Left colon (tissue), 2 donors: ENCODE results near the gene CLBA1. TPM values are rescaled to one million over a fixed set of nuclear protein-coding genes. Genes with fewer than 3 reads are reported as not detected.

Experiments
- ATAC-seq: fragments of 200-7000 bp; cut with Tn5 transposase; one replicate; pipeline ENCODE4 v1.9.1; 2020; ENCODE audit warnings: mild to moderate bottlenecking, moderate library complexity
- DNase-seq, 2 donors: peaks; one replicate each; pipeline ENCODE4 v3.0.0-alpha.2; 2020
- intact Hi-C, 2 donors: fragments of 100-400 bp; cut with DNase I in 1 of 2; cut with micrococcal nuclease in 1 of 2; formaldehyde crosslinking; loops; one replicate each; pipeline versions ENCODE4 v1.11.2 to v1.14.0; 2022; cut with DNase I, micrococcal nuclease
- total RNA-seq, 2 donors: library from RNA; stranded (reverse); fragmentation: NEBNext Ultra II Directional; extraction: Animal tissue kit (Norgen Biotek cat#: 25700); gene quantifications; one replicate each; pipeline ENCODE4 v1.2.1, GENCODE V29; 2021
- donor health status: DM: no; HTN: no; CAD: no.
- donor health status: DM: yes; HTN: yes; CAD: no.

CLBA1 gene
- total RNA-seq, 2 donors from 2014 or later = 4.2 to 6.5 TPM

DNA sequence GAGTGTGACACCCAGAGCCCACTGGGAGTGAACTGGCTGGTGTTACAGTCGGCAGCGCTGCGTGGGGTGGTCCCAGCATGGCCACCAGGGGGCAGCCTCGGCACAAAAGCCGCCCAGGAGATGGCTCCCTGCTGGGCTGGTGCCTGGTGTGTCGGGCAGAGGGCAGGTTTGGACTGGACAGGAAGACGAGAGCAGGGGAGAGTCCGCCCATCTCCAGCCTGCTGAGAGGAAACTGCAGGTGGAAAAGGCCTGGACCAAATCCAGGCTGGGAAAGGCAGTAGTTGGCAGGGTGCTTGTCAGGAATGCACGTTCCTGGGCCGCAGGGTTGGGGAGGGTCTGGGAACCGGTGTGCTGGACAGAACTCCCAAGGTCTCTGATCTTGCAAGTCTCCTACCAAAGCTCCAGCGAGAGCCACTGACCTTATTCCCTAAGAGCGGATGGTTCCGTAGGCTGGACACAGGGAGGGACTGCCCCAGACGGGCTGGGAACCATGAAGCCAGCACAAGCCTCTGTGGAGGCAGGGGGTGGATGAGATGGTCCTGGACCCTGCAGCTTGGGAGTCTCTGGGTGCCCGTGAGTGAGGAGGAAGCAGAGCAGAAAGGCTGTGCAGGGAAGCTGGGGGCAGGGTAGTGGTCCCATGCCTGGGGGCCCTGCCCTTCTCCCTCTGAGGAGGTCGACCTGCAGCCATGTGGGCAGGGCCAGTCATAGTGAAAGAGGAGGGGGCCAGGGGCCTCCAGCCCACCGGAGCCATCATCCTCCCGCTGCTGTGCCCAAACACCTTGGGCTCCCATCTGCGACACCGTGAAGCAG is 9.2 kb upstream of the CLBA1 start:
- peak; percentile 87 to 90 for DNase-seq
- ATAC-seq = peak; percentile 55
- intact Hi-C loops = loop anchor here (2.0 to 5.0 kb wide), 2 partner anchors 66 to 68 kb away; no protein-coding TSS in a partner anchor

DNA sequence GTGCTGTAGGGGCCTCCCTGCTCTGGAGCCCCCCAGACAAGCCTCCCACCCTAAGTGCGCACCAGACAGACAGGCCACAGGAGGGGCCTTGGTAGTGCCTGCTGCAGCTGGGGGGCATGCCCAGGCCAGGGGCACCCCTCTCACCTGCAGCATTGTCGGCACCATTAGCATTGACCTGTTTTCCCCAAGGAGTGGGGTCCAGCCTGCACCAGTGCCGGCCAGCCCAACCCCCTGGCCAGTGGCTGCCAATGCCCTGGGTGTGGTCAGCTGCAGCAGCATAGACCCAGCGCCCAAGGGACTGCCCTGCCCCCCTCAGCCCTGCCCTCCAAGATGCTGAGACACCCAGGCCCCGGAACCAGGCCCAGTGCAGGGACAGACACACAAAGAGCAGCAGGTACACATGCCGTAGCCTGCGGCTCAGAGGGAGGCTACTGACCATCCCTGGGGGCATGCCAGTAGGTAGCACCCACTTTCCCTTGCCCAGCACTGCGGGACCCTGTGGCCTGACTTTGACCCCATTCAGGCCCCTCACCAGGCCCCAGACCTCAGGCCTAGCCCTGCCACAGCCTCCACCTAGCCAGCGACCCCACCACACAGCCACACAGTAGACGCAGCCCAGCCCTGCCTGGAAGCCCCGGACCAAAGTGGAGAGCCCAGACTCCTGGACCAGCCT is 8.4 kb upstream of the CLBA1 start:
- intact Hi-C loops = loop anchor here (2.0 to 5.0 kb wide), 2 partner anchors 65 to 68 kb away; no protein-coding TSS in a partner anchor
- DNase-seq (no peak), ATAC-seq (no peak)

DNA sequence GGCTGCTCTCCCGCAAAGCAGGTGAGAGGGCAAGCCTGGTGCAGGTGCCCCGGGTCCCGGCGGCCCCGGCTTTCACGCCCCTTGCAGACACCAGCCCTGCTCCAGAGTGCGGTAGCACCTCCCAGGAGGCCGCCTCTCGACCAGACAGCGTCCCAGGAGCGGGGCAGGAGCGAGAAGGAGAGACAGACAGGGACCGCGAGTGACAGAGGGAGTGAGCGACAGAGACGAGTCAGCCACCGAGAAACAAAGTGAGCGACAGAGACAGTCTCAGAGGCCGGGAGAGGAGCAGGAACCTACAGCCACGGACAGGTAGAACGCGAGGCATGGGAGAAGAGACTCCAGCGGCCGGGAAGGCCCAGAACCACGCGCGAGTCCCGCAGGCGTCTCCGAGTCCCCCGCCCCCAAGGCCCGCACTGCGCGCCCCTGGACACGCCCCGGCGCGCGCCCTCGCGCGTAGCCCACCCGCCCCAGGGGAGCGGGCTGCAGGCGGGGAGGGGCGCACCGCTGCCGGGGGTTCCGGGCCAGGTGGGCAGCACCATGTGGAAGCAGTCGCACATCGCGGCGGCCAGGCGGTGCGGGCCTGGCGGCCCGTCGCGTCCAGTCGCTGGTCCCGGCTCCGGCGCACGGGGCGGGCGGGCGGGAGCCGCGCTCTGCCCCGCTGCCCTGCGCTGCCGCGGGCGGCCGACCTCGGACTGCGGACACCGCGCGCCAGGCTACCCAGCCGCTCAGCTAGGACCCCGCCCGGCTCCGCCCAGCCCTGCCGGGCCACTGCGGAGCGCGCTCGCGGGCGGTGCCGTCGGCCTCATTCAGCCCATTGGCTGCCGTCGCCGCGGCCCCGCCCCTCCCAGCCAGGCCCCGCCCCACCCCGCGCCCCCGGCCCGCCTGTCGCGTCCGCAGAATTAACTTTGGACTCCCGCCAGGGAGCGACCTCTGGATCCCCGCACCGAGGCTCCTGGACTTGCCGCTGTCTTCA is 7.6 kb upstream of the CLBA1 start, which contains the start of gene AHNAK2:
AHNAK2 (minus strand) TSS at position 694 of the 973 bp plus-strand sequence; CDS start at position 557, 137 bp downstream.
- ATAC-seq (peak; percentile 79), DNase-seq (peak; percentile 77 to 86)
- intact Hi-C loops = loop anchor here (2.0 to 5.0 kb wide), 2 partner anchors 64 to 67 kb away; no protein-coding TSS in a partner anchor

DNA sequence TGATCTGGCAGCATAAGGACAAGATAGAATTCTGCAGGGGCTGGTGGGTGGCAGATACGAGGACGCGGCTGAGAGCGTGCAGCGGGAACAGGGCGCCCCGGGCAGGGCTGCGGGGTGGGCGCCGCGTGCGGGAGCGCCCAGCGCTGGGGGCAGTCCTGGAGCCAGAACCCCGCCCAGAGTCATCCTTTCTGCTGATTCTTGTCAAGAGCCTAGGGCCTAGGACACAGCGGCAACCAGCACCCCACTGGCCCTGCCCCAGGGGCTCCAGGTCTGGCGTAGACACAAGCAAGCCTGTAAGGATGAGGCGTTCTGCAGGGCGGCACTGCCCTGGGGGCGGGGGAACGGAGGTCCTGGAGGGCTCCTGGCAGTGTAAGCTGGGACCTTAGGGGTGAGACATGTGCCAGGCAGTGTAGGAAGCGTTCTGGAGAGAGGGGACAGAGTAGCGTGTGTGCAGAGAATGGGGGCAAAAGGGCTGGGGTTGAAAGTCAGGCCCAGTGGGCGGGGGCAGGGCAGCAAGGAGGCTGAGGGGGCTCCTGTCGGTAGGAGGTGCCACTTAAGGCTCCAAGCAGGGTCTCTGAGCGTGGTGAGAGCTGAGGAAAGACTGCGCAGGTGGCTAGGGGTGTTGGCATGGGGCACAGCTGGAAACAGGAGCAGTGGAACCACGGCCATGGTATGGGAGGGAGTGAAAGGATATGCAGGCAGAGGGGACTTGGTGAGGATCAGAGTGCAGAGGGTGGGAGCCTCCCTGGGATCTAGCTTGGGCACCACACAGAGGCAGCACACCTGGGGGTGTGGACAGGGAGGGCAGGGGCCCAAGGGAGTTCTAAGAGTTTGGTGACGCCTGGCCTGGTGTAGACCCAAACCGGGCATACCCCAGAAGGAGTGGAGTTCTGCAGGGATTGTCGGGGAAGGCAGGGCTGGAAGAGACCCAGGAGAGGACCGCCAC is 6.6 kb upstream of the CLBA1 start:
- no peak for DNase-seq
- intact Hi-C loops = loop anchor here in 1 of 2 donors (5.0 kb wide), 1 partner anchor 63 kb away; no protein-coding TSS in a partner anchor

DNA sequence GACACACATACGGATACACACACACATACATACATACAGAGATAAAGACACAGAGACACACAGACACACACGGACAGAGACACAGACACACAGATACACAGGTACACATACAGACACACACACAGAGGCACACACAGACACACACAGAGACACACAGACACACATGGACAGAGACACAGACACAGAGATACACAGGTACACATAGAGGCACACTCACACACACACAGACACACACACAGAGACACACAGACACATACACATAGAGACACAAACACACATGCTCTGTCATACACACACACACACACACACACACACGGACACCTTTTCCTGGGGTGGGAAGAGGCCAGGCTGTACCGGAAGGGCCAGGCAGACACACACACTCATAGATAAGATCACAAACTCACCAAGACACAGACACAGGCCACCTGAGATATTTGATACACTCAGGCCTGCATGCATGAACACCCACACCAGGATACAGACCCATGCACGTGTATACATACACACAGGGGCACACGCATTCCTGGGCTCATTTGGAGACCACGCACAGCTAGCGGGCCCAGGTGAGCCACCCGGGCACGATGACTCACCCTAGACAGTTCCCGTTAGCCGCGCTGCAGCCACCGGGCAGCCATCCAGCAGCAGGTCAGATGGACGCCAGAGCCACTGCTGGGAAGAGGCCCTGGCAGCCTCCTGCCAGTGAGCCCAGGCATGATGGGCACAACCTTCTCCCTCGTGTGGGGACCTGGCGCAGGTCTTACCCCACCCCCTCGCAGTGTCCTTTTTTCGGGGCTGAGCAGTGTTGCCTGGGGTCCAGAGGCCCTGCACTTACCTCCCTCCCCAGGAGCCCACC is 5.6 kb upstream of the CLBA1 start:
- peak in 1 of 2 donors; percentile 52 for DNase-seq
- ATAC-seq = no peak
- intact Hi-C loops = loop anchor here in 1 of 2 donors (5.0 kb wide), 1 partner anchor 62 kb away; no protein-coding TSS in a partner anchor

More for the DNA sequence above, 6.6 kb upstream of the CLBA1 start:
- no peak for ATAC-seq

DNA sequence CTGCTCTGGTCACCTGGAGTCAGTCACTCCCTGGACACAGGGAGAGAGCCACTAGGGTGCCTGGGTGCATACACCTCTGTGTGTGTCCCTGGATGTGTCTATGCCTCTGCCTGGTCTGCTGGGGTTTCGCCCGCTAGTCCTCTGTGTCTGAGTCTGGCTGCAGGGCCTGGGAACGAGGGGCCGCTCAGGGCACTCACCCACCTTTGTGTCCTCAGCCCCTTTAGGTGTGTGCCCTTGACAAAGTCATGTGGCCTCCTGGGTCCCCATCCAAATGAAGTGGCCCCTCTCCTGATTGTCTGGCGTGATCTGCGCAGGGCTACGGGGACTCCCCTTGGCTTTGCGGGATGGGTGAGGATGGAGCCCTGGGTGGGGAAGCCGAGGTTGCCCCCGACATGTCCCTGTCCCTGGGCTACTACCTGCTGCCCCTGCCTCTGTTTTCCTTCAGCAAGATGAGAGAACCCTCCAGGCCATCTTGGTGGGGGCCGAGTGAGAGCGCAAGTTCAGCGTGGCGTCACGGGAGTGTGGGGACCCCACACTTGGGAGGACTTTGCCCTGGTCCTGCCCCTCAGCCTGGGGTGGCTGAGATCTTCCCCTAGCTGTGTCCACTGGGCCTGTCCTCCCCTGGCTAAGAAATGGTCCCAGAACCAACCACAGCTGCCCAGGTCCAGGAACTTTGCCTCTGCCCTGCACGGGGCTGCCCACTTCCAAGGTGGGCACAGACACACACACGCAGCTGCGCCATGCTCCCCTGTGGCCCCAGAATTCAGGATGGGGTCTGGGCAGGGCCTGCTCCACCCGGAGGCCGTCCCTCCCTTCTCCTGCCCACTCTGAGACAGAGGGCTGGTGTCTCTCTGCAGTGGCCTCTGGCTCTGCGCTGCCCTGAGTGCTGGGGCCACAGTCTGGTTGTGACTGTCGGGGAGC is 4.7 kb upstream of the CLBA1 start:
- ATAC-seq (no peak), DNase-seq (no peak)
- intact Hi-C loops = no loop called here

DNA sequence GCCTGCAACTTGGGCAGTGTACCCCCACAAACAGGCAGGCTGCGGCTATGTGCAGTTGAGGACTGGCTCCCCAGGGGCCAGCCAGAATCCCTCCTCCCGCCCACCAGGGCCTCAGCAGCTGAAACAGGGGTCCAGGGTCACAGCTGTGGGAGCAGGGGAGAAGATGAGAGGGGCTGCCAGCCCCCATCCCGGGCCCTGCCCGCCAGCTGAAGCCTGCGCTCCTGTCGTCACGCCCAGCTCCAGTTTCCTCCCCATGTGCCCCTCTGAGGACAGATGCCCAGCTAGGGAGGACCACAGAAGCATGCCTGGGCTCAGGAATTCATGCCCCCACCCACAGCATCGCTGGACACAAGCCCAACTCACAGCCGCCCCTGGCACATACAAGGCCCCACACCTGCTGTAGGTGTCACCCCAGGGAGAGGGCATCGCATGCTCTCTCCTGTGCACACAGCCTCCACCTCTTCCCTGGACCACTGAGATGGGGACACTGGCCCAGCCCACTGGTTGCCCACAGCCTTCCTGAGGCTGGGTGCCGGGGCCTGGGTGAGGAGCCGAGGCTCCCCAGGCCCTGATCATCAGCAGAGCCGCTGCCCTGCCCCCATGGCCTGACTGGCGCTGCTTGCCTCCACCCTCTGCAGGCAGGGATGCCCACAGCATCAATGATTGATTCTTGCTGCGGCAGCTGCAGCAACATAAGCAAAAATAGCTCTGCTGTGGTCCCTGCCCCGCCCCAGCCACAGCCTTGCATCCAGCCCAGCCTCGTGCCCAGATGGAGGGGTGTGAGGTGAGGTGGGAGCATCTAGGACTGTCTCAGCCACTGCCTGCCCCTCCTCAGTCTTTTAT is 3.7 kb upstream of the CLBA1 start:
- DNase-seq (no peak), ATAC-seq (no peak)
- intact Hi-C loops = no loop called here

DNA sequence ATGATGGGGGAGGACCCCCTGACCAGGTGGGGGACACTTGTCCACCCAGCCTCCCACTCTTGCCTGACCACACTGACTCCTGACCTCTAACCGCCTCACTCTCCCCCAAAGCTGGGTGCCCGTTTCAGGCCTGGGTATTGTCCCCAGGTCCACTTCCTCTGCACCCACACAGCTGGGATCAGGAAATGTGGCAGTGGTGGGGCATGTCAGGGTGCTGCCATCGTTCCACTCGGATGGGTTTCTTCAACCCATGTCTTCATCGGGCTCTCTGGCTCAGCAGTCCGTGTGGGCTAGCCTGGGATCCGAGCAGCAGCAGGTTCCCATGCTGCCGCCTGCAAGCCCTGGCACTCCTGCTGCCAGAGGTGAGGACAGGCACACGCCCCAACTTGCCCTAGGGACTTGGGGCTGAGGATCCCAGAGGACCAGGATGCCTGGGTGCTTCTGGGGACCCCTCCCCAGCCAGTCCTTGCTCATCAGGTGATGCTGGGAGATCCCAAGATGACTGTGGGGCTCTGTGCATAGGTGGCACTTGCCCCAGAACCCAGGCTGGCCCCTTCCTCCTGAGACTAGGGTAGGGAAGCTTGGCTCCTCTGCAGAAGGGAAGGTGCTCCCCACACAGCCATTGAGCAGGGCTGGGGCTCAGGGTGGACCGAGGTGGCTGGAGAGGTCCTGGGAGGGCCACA is 2.9 kb upstream of the CLBA1 start:
- intact Hi-C loops = no loop called here
- no peak for ATAC-seq
- DNase-seq = no peak

DNA sequence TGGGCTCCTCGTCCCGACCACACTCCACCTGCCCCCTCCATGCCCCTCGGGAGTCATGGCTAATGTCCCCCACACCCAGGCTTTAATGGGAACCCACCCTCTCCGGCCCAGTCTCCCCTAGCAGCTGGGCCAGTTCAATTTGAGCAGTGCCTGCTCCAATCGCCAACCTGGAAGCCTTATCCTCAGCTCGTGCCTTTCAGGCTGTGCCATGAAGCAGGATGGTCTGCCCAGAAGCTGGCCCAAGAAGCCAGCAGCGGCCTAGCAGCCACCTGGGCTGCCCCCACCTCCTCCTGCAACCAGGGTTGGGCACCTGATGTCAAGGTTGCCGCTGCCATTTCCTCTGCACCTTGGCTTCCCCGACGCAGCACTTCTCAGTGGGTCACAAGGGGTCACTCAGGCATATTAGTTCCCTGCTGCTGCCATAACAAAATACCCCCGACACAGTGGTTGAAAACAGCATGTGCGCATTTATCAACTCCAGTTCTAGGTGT is 2.3 kb upstream of the CLBA1 start:
- no peak for DNase-seq
- intact Hi-C loops = no loop called here
- ATAC-seq = no peak

DNA sequence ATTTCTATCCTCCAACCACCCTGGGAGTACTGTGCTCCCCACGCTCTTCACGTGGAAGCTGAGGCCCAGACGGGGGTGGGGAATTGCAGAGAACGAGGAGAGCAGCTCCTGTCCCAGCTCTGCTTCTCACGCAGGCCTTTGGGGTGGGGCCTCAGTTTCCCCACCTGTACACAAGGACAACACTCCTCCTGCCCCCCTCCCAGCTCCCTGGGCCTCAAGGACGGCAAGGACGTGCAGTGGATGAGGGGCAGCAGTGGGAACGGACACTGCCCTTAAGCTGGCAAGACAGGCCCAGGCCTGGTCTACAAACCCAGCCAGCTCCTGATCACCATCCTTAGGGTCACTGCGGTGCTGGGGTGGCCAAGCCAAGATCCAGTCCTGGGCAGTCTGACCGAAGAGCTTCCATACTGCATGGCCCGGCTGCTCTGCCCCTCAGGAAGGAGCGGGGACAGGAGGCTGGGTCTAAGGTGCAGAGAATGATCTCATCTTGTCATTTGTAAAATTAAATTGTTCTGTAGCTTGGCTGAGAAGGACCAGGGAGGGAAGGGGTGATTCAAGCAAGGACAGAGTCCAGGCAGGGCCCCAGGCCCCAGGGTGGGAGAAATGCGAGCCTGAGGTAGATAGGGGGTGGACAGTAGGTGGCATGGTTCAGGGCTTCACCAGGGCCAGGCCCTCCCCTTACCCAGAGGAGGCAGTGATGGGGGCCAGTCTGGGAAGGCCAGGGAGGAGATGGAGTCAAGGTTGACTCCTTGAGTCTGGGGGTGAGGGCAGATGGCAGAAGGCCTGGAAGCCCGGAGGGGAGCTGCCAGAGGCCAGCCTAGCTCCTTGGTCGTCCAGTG is 1.3 kb upstream of the CLBA1 start:
- DNase-seq (no peak), ATAC-seq (no peak)
- intact Hi-C loops = no loop called here

DNA sequence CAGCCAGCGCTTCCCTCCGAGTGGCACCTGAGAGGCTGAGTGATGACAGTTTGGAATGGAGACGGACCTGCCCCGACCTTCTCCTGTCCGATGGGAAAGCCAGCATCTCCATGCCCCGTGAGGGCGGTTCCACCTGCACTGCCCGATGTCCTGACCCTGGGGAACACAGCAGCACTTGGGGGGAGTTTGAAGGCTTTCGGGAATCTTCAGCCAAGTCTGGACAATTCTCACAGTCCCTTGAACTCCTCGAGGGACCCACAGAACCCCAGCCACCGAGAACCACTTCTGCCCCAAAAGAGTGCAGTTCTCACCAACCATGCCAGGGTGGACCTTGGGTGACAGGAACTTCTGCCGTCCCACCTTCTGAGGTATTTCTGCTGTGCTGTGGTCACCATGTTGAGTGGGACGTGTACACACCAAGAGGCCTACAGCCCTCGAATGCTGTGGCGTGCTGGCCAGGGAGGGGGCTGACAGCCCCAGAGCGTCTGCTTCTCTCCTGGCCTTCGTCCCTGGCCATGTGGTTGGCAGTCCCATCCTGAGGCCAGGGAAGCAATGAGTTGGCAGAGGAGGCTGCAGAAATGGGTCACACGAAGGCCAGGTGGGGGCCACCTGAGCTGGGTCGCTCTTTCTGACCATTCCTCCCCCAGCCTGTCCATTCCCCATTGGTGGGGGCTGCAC is 1.0 kb downstream of the CLBA1 start:
- no peak for DNase-seq
- intact Hi-C loops = no loop called here
- ATAC-seq = no peak

DNA sequence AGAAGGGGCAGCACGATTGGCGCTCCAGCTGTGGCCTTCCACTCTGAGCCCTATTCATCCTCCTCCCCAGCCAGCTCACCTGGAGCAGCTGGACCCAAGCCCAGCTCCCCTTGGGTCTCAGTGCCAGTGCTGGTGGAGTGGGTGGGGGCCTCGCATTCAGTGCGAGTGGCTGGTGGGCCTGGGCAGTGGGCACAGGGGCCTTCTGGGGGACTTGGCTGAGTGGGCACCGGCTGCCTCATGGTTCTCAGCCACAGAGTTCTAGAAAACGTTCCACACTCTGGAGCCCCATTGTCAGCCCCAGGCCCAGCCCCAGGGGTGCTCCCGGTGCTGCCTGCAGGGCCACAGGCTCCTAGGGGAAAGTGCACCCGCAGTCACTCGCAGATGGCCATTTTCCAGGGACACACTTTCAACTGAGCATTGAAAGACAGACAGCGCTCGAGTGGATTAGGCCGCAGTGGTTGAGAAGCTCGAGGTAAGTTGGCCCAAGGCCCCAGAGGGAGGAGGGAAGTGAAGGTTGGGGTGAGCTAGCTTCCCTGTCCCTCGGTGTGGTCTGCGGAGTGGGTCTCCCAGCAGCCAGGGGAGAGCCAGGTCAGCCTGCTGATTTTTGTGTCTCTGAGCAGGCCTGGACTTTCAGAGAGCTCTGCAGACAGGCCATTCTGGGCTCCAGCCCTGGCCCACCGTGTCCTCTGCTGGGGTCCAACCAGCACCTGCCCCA is 3.8 kb downstream of the CLBA1 start:
- ATAC-seq (no peak), DNase-seq (no peak)
- intact Hi-C loops = no loop called here
